HepG2 (cell line): ENCODE measurements around the gene MINDY1. TPM values are rescaled to one million over a fixed set of nuclear protein-coding genes. Genes with fewer than 3 reads are reported as not detected.

Source experiments
- HNF1B ChIP-seq: sonication (generic); formaldehyde crosslinking; IDR thresholded peaks from 2 replicates; pipeline ENCODE4 v1.5.1; 2020; ENCODE audit warnings: mild to moderate bottlenecking, moderate library complexity, missing genetic modification reagents
- HOXA5 ChIP-seq: sonication (generic); formaldehyde crosslinking; IDR thresholded peaks from 2 replicates; pipeline ENCODE4 v1.4.0; 2020; ENCODE audit warnings: missing genetic modification reagents
- KLF13 ChIP-seq: sonication (generic); formaldehyde crosslinking; IDR thresholded peaks from 2 replicates; pipeline ENCODE4 v1.4.0; 2020; ENCODE audit warnings: mild to moderate bottlenecking, missing genetic modification reagents
- NAIF1 ChIP-seq: sonication (generic); formaldehyde crosslinking; IDR thresholded peaks from 2 replicates; pipeline ENCODE4 v1.5.0; 2020; ENCODE audit warnings: mild to moderate bottlenecking, missing genetic modification reagents, borderline replicate concordance
- NR2F2 ChIP-seq: IDR thresholded peaks from 2 replicates; pipeline ENCODE4 v1.6.1; 2012; ENCODE audit warnings: low read depth, inconsistent platforms, borderline replicate concordance
- POLR2AphosphoS5 ChIP-seq: IDR thresholded peaks from 2 replicates; pipeline ENCODE4 v1.6.1; 2012; ENCODE audit warnings: low read depth, low read length
- PTBP1 ChIP-seq: fragments of 200-400 bp; formaldehyde crosslinking; IDR thresholded peaks from 2 replicates; pipeline ENCODE4 v1.6.1; 2018; ENCODE audit warnings: low read length, low read depth; ENCODE audit not compliant: poor library complexity, severe bottlenecking
- RBM39 ChIP-seq: fragments of 200-400 bp; formaldehyde crosslinking; IDR thresholded peaks from one replicate; pipeline ENCODE4 v1.6.1; 2018; ENCODE audit warnings: antibody characterized with exemption, mild to moderate bottlenecking, low read depth, low read length; ENCODE audit not compliant: poor library complexity, severe bottlenecking
- SRSF4 ChIP-seq: fragments of 200-400 bp; formaldehyde crosslinking; IDR thresholded peaks from one replicate; pipeline ENCODE4 v1.6.1; 2018; ENCODE audit warnings: mild to moderate bottlenecking, low read depth, low read length, moderate library complexity; ENCODE audit not compliant: poor library complexity, severe bottlenecking
- YEATS4 ChIP-seq: sonication (generic); formaldehyde crosslinking; IDR thresholded peaks from 2 replicates; pipeline ENCODE4 v1.4.0; 2020; ENCODE audit warnings: missing genetic modification reagents, borderline replicate concordance
- ZEB1 ChIP-seq: IDR thresholded peaks from 2 replicates; pipeline ENCODE4 v1.6.1; 2012; ENCODE audit warnings: mild to moderate bottlenecking, low read depth, inconsistent platforms; ENCODE audit not compliant: insufficient replicate concordance
- ZFP91 ChIP-seq: sonication (generic); formaldehyde crosslinking; IDR thresholded peaks from 2 replicates; pipeline ENCODE4 v1.9.0; 2022; ENCODE audit warnings: missing genetic modification reagents, mild to moderate bottlenecking, borderline replicate concordance
- ZNF329 ChIP-seq: sonication (generic); formaldehyde crosslinking; IDR thresholded peaks from 2 replicates; pipeline ENCODE4 v1.9.0; 2021; ENCODE audit warnings: low read depth, mild to moderate bottlenecking, missing genetic modification reagents
- ZNF709 ChIP-seq: sonication (generic); formaldehyde crosslinking; IDR thresholded peaks from 2 replicates; pipeline ENCODE4 v1.5.0; 2020; ENCODE audit warnings: mild to moderate bottlenecking, missing genetic modification reagents
- polyA plus RNA-seq, 8 experiments: library from polyadenylated mRNA; depleted of rRNA in 3 of 8; stranded (reverse) in 7 of 8; unstranded in 1 of 8; fragments of >200 nt; fragmentation: Illumina TruSeq in 4 of 8; extraction: Trizol in 4 of 8; gene quantifications; 2 replicates each; pipeline versions ENCODE4 v1.2.1 to v1.2.3, GENCODE V29; 2011 to 2016; ENCODE audit warnings: low read depth in 4 of 8, missing spikeins in 1 of 8, mixed read lengths in 1 of 8; ENCODE audit not compliant: insufficient read depth in 1 of 8
- total RNA-seq, 5 experiments: library from RNA; depleted of rRNA; stranded (reverse); fragments of >200 nt; fragmentation: Illumina TruSeq; extraction: Trizol; gene quantifications; 2 replicates each; pipeline ENCODE4 v1.2.3, GENCODE V29; 2016; ENCODE audit warnings: low read depth in 1 of 5
- TF ChIP-seq, protein P1 (sequence below): IDR thresholded peaks from 2 replicates; pipeline ENCODE4 v1.6.1; 2016; ENCODE audit warnings: missing genetic modification reagents, missing compliant biosample characterization
- TF ChIP-seq, protein P2 (sequence below): sonication (generic); formaldehyde crosslinking; IDR thresholded peaks from 2 replicates; pipeline ENCODE4 v1.4.0; 2020; ENCODE audit warnings: missing genetic modification reagents, mild to moderate bottlenecking, borderline replicate concordance

MINDY1 gene
- total and polyA plus RNA-seq, 2 of the 13 experiments (the other 11 are each of a cell fraction or from before 2014, with no cell fraction given), result 11.1 to 15.0 TPM

DNA sequence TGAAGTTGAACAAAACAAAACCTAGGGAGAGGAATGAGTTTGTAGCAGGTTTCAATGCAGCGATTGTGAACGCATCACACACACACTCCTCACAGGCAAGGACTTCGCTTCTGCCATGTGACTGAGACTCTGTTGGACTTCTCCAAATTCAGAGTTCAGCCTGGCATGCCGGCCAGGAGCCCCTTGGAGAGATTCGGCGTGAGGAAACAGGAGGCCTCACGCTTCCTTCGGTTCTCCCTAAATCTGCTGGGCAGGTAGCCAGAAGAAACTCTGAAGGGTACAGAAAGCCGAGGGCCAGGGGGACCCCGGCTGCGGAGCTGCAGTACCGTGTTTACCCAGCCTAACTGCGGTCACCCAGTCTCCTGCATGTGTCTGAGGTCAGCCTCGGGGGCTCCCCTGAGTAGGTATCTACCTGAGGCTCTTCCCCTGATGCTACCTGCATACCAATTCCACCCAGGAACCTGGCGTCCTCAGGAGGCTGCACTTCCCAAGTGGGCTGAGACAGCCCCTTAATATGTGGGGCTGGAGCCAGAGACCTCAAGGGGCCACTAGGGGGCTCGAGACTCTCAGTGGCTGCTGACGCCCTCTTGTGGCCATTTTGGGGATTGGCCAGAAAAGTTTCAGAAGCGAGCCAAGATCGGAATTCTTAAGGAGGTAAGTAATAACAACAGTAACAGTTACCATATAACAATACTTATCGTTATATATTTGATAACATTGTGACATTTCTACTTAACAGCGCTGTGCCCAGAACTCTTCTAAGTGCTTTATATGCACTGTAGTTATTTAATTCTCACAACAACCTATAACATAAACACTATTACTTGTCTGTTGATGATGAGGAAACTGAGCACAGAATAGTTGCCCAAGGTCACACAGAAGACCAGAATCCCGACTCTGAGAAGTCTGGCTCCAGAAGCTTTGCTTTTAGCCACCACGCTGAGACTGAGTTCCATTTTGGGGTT is 27.3 kb downstream of the MINDY1 start (continued):
- TF ChIP-seq HOXA5 (CRISPR knock-in tag), result peak; percentile 34; the same call in 1 of the 2 replicates
- peak; percentile 40 for TF ChIP-seq RBM39
- TF ChIP-seq, protein P1, sequence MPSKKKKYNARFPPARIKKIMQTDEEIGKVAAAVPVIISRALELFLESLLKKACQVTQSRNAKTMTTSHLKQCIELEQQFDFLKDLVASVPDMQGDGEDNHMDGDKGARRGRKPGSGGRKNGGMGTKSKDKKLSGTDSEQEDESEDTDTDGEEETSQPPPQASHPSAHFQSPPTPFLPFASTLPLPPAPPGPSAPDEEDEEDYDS (CRISPR knock-in tag), result 0 out of 2 replicates have a peak, but pooled peaks have one; percentile 11
- TF ChIP-seq ZFP91, result peak; percentile 53; the same call in 1 of the 2 replicates
- TF ChIP-seq PTBP1, result no peak
- no peak for TF ChIP-seq ZNF709 (CRISPR knock-in tag)
- no peak for TF ChIP-seq SRSF4
- TF ChIP-seq KLF13 (CRISPR knock-in tag), result no peak
- peak; percentile 48; the same call in 1 of the 2 replicates for TF ChIP-seq HNF1B (CRISPR knock-in tag)
- peak; percentile 64 for TF ChIP-seq ZEB1
- TF ChIP-seq POLR2AphosphoS5, result 0 out of 2 replicates have a peak, but pooled peaks have one; percentile 20
- TF ChIP-seq, protein P2, sequence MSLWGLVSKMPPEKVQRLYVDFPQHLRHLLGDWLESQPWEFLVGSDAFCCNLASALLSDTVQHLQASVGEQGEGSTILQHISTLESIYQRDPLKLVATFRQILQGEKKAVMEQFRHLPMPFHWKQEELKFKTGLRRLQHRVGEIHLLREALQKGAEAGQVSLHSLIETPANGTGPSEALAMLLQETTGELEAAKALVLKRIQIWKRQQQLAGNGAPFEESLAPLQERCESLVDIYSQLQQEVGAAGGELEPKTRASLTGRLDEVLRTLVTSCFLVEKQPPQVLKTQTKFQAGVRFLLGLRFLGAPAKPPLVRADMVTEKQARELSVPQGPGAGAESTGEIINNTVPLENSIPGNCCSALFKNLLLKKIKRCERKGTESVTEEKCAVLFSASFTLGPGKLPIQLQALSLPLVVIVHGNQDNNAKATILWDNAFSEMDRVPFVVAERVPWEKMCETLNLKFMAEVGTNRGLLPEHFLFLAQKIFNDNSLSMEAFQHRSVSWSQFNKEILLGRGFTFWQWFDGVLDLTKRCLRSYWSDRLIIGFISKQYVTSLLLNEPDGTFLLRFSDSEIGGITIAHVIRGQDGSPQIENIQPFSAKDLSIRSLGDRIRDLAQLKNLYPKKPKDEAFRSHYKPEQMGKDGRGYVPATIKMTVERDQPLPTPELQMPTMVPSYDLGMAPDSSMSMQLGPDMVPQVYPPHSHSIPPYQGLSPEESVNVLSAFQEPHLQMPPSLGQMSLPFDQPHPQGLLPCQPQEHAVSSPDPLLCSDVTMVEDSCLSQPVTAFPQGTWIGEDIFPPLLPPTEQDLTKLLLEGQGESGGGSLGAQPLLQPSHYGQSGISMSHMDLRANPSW (CRISPR knock-in tag), result no peak
- no peak; the same call in 1 of the 2 replicates for TF ChIP-seq YEATS4 (CRISPR knock-in tag)
- no peak for TF ChIP-seq NAIF1 (CRISPR knock-in tag)
- TF ChIP-seq NR2F2, result no peak
- TF ChIP-seq ZNF329 (CRISPR knock-in tag), result no peak
